D721Med (cell line): ENCODE measurements around the gene MBP.

Source experiments
- DNase-seq: peaks from one replicate; pipeline ENCODE4 v3.0.0; 2011; ENCODE audit warnings: low spot score; ENCODE audit not compliant: insufficient read length
- FAIRE-seq: peaks from 2 replicates; lab custom pipeline; 2011; peaks lifted over from hg19 to GRCh38; lab: Jason Lieb, UNC
- TF ChIP-seq, protein P1 (sequence below): IDR thresholded peaks from 2 replicates; pipeline ENCODE4 v1.5.1; 2012; ENCODE audit warnings: mild to moderate bottlenecking, control low read depth; ENCODE audit not compliant: insufficient read depth; ENCODE audit errors: missing control alignments

The MBP gene

DNA sequence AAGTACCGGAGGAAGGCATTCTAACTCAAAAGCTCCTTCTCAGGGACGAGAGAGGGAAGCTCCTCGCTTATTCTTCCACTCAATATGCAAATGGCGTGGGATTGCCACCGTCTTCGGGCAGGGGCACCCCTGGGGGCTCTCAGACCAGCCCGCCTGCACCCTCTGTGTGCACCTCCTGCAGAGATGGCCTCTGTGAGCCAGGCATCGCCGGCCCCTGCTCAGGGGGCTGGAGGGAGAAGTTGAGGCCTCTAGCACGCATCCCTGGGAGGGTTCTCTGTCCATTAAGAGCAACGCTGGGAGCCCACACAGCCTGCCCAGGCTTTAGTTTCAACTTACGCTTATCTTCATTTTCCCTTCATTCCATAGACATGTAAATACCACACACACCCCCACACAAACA is 125.3 kb downstream of the MBP start:
- DNase-seq (no peak), FAIRE-seq (no peak)
- TF ChIP-seq, protein P1, sequence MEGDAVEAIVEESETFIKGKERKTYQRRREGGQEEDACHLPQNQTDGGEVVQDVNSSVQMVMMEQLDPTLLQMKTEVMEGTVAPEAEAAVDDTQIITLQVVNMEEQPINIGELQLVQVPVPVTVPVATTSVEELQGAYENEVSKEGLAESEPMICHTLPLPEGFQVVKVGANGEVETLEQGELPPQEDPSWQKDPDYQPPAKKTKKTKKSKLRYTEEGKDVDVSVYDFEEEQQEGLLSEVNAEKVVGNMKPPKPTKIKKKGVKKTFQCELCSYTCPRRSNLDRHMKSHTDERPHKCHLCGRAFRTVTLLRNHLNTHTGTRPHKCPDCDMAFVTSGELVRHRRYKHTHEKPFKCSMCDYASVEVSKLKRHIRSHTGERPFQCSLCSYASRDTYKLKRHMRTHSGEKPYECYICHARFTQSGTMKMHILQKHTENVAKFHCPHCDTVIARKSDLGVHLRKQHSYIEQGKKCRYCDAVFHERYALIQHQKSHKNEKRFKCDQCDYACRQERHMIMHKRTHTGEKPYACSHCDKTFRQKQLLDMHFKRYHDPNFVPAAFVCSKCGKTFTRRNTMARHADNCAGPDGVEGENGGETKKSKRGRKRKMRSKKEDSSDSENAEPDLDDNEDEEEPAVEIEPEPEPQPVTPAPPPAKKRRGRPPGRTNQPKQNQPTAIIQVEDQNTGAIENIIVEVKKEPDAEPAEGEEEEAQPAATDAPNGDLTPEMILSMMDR, result no peak

DNA sequence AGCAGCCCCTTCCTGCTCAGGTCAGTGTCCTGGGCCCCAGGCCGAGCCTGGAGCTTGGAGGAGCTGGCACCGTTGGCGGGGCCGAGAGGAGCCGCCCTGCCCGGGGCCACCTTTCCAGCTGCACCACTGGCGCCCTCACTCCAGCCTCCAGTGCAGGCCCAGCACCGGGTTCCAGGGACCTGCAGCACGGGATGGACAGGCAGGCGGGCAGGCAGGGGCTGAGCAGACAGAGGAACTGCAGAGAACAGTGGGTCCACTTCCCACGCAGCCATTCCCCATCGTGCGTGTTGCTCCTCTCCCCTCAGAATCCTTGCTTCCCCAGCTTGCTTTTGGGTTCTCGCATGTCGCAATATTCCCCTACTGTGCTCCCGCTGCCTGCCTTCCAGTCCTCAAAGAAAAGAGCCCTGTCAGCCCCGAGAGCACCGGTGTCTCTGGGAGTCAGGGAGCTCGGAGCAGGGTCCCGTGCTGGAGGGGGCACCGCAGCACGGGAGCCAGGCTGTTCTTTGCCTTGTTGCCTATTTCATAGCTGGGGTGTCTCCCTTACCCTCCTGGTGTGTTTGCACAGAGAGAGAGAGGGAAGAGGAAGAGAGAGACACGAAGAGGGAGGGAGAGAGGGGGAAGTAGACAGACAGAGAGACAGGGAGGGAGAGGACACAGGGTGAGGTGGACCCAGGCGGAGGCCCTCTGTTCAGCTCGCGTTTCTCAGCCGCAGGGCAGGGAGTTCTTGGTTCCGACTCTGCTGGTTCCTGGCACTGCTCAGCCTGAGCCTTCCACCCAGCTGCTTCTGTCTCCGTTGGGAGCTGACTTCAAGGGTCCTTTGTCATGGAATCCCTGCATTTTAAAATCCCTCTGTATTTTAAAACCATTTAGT is 126.0 kb downstream of the MBP start:
- no peak for DNase-seq
- TF ChIP-seq, protein P1, result no peak
- no peak for FAIRE-seq

DNA sequence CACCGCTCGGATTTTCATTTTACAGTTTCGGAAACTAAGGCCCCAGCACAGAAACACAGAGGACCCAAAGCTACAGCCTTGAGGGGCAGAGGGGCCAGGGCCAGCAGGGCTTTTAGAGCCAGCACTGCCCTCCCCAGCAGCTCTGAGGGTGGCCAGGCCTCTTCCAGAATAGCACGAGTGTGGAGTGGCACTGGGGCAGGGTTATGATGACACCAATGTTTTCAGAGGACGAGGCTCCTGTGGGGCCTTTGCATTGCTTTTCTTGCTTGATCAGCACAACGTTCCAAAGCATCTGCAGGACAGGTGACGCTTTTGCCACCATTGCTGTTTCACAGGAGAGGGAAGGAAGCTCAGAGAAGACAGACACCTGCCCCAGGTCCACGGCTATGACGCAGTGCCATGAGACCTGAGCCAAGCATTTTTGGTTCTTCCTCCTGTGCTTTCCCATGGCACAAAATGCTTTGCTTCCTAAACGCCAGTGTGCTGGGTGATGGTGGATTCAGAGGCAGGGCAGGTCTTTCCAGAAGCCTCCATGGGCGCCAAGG is 126.9 kb downstream of the MBP start:
- TF ChIP-seq, protein P1, result no peak
- no peak for FAIRE-seq
- no peak for DNase-seq

DNA sequence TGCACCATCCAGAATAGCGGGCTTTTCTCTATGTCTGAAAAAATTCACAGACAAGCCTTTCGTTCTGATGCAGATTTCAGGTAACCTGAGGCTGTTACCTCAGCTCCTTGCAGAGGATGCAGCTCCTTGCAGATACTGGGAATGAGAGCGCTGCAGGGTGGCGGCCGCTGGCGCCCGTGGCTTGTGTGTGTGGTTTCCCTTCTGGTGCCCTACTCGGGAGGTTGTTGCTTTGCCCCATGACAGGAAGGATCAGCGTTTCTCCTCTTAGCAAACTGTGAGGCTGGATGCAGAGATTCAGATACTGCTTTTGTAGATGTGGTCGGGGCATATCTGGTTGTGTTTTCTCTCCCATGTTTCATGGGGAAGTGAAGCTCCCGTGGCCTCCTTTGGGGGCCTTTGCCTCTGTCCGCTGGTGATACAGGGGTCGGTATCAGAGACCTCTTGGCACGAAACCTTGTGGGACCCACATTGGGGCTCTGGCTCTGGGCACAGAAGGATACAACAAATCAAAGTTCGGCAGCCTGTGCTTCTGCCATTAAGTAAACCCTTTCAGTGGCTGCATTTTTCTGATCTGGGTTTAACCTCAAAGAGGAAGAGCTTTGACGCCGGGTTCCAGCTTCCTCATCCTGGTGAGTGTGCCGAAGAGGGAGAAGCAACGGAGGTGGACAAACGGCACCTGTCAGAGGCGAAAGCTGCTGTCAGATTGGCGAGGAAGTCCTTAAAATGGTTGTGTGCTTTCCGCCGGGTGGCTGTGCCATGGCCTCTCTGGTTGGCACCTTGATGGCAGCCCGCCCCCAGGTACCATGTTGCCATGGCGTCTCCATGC is 127.8 kb downstream of the MBP start:
- TF ChIP-seq, protein P1, result no peak
- DNase-seq (no peak), FAIRE-seq (no peak)

DNA sequence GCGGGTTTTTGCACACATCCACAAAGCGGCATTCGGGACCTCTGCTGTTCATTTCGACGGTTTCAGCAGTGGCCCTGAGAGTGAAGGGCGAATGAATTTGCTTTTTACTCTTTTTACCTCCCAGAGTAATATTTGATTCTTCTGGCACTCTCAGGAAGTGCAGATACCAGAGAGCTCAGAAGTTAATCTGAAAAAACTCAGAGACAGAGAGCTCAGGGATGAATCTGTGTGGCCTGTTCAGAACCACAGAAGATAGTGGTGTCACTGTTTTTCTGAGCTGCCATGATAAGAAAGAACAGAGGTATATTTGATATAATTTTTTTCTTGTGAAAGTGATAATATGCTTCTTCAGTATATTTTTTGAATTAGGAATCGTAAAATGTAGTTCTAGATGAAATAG is 129.3 kb downstream of the MBP start:
- DNase-seq, result no peak

DNA sequence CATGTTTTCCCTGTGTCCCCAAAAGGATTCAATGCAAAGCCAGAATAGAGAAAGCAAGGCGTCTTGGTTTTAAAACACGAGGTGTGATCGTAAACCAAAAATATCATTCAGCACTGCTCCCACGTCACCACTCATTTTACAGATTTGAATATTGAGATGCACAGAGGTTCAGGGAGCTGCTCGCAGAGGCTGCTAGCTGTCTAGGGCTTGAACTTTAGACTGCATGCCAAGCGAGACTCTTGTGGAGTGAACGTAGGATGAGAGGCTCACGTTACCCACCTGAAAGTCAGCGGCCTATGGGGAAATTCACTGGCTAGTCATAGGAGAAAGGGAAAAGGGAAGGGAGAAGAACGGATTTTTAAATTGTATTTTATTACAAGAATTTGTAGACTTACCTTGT is 130.1 kb downstream of the MBP start:
- TF ChIP-seq, protein P1, result no peak
- FAIRE-seq (no peak), DNase-seq (no peak)

More for the DNA sequence above, 129.3 kb downstream of the MBP start:
- TF ChIP-seq, protein P1, result no peak
- FAIRE-seq, result no peak
